Measurements from ENCODE around the gene GPR152.

GRCh38 chr11:67469508-67469811, 16.9 kb upstream of the GPR152 start:
- TF ChIP-seq EZH2 (optimal IDR thresholded peaks at IDR 0.05; ENCODE audit: low read depth, low read length) = no peak
- TF ChIP-seq CTCF (IDR thresholded peaks at IDR 0.05; ENCODE audit: low read length) = no peak
- TF ChIP-seq EZH2phosphoT487 (IDR thresholded peaks at IDR 0.05; ENCODE audit: low read length) = no peak
